ENCODE results near the gene FUT1.
A peak's percentile ranks its signal among the peaks of the same experiment; 100 is the strongest.

FUT1 gene

GRCh38 chr19:48715681-48716171 is 36.7 kb downstream of the FUT1 start:
- DNase-seq: no peak

GRCh38 chr19:48714759-48715675 is 37.4 kb downstream of the FUT1 start:
- no peak for DNase-seq

- DNase-seq: peak; percentile 91 to 97
Observed at GRCh38 chr19:48713864-48714755, 38.3 kb downstream of the FUT1 start.

- DNase-seq: no peak
Observed at GRCh38 chr19:48713041-48713863, 39.2 kb downstream of the FUT1 start.

GRCh38 chr19:48711106-48711662 is 41.3 kb downstream of the FUT1 start:
- DNase-seq: no peak

DNA sequence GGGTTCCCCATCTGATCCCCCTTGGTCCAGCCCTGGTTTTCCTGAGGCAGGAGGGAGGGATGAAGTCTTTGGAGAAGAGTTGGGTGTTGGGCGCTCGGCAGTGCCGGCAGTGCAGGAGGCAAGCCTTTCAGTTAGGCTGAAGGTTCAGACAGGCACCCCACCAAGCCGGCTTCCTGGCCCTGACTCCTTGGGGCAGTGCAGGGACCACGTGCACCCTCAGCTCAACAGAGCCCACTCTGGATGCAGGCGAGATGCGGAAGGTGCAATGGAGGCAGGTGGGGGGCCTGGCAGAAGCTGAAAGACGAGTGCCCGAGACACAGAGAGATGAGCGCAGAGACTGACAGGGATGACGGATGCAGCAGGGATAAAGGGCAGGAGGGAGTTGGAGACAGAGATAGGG is 44.0 kb downstream of the FUT1 start:
- DNase-seq: no peak

- peak in 1 of 2 experiments; percentile 56 for DNase-seq
Observed at GRCh38 chr19:48705431-48705830, 47.0 kb downstream of the FUT1 start.

DNA sequence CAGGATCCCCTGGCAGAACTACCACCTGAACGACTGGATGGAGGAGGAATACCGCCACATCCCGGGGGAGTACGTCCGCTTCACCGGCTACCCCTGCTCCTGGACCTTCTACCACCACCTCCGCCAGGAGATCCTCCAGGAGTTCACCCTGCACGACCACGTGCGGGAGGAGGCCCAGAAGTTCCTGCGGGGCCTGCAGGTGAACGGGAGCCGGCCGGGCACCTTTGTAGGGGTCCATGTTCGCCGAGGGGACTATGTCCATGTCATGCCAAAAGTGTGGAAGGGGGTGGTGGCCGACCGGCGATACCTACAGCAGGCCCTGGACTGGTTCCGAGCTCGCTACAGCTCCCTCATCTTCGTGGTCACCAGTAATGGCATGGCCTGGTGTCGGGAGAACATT is 49.1 kb downstream of the FUT1 start:
- DNase-seq: no peak

- no peak for DNase-seq
Observed at GRCh38 chr19:48702701-48703100, 49.7 kb downstream of the FUT1 start.

GRCh38 chr19:48698046-48698445 is 54.4 kb downstream of the FUT1 start:
- DNase-seq: no peak

Measured in NCI-H446 (cell line).